Activated naive CD4-positive, alpha-beta T cell treated with anti-CD3 and anti-CD28 coated beads for 36 hours (primary cell): Measurements from ENCODE around the gene KIAA0825. TPM values are rescaled to one million over a fixed set of nuclear protein-coding genes. Genes with fewer than 3 reads are reported as not detected.
"Not testable (repeated sequence)": the region's sequence is repeated elsewhere in the genome, so short reads cannot be mapped to it uniquely, and the experiment has no call there.

Experiments used
- CTCF ChIA-PET: fragments of 350-600 bp; sonication (Branson Sonifier 250); formaldehyde crosslinking; loops from one replicate; lab custom pipeline; 2021; ENCODE audit warnings: antibody characterized with exemption; lab: Charles Lee
- DNase-seq: peaks from one replicate; pipeline ENCODE4 v3.0.0-alpha.2; 2020
- H3K27ac Mint-ChIP-seq: one replicate; pipeline ENCODE4 v1.8.0; 2021; ENCODE audit warnings: mild to moderate bottlenecking, mixed read lengths
- H3K27me3 Mint-ChIP-seq: one replicate; pipeline ENCODE4 v1.8.0; 2021; ENCODE audit warnings: low read depth, mixed read lengths
- H3K36me3 Mint-ChIP-seq: one replicate; pipeline ENCODE4 v1.8.0; 2021; ENCODE audit warnings: low read depth, mixed read lengths
- H3K4me1 Mint-ChIP-seq: one replicate; pipeline ENCODE4 v1.8.0; 2021; ENCODE audit warnings: low read depth, mixed read lengths
- H3K4me3 Mint-ChIP-seq: one replicate; pipeline ENCODE4 v1.8.0; 2021; ENCODE audit warnings: mild to moderate bottlenecking, moderate library complexity, mixed read lengths
- H3K9me3 Mint-ChIP-seq: one replicate; pipeline ENCODE4 v1.8.0; 2021; ENCODE audit warnings: mixed read lengths
- intact Hi-C: fragments of 100-400 bp; cut with micrococcal nuclease; formaldehyde crosslinking; loops from one replicate; pipeline ENCODE4 v1.15.1; 2023
- total RNA-seq, 2 experiments: library from RNA; stranded (reverse); gene quantifications; one replicate each; pipeline ENCODE4 v1.2.3, GENCODE V29; 2021

The KIAA0825 gene
- total RNA-seq, 2 experiments from 2014 or later: 0.07 to 0.24 TPM

DNA sequence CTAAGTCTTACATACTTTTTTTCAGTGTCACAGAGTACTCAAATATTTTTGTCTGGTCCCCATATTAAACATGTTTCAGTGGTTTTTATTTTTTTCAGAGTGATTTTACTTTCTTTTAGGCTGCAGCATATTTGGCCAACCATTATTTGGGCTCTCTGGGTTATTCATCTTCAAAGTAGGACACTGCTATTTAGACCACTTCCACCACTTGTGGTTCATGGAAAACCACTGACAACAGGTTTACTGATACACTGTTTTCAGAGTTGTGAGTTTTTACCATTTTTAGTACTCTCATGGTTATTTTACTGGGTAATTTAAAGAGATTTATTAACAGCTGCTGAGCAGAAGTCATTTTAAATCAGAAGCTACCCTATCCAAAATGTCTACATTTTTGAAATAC, 437.6 kb downstream of the KIAA0825 start:
- CTCF ChIA-PET: no interaction called here
- Mint-ChIP-seq H3K4me3 (no peak overlapping the region), H3K36me3 (no peaks in the 10 kb centered on the region), H3K9me3 (no peaks in the 10 kb centered on the region), H3K27me3 (no peaks in the 10 kb centered on the region), H3K4me1 (no peaks in the 10 kb centered on the region), H3K27ac (no peak overlapping the region)
- intact Hi-C loops: no loop called here
- DNase-seq: no peak

DNA sequence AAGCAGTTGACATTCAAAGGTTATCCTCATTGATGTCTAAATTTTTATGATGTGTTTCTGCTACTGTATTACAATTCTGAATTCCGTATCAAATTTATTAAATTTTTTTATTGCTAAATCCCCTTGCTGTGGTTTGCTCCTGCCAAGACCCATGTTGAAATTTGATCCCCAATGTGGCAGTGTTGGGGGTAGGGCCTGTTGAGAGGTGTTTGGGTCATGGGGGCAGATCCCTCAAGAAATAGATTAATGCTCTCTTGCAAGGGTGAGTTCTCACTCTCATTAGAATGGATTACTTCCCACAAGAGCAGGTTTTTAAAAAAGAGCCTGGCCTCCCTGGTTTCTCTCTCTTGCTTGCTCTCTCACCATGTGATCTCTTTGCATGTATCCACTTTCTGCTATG, 442.5 kb downstream of the KIAA0825 start:
- H3K9me3 Mint-ChIP-seq: peaks cover 2% of the 10 kb centered on the region
- H3K27ac Mint-ChIP-seq: no peak overlapping the region
- CTCF ChIA-PET: no interaction called here
- H3K4me1 Mint-ChIP-seq: no peaks in the 10 kb centered on the region
- DNase-seq: no peak
- no peaks in the 10 kb centered on the region for H3K36me3 Mint-ChIP-seq
- H3K27me3 Mint-ChIP-seq: peaks cover 2% of the 10 kb centered on the region
- intact Hi-C loops: no loop called here
- H3K4me3 Mint-ChIP-seq: no peak overlapping the region

DNA sequence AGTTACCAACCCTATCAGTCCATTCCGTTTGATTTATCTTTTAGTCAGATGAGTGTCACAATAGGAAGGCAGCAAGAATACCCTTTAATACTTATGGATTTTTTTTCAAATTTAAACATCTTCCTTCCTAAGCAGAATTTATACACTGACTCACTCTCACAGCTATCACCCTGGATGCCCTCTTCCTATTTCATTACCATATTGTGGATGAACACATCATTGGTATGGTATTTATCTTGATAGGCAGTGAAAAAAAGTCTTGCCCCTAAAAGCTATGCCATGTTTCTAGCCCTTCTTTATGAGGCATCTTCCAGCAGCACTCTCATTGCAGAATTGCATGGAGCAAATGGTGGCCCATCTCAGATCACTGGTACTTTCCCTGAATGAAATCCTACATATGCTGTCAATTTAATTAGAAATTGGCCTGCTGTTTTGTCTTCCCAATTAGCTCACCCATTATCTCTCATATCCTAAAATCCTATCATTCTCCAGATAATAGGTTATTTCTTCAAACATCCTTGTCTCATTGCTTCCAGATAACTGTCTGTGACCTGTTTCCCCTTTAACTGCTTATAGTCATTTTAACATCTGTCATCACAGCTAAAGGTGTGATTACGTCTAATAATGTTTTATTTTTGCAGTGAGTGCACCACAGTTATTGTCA, 443.5 kb downstream of the KIAA0825 start:
- Mint-ChIP-seq H3K36me3 (no peaks in the 10 kb centered on the region), H3K4me1 (no peaks in the 10 kb centered on the region), H3K27me3 (peaks cover 2% of the 10 kb centered on the region), H3K27ac (no peak overlapping the region), H3K4me3 (no peak overlapping the region), H3K9me3 (peaks cover 2% of the 10 kb centered on the region)
- CTCF ChIA-PET: no interaction called here
- no peak for DNase-seq
- intact Hi-C loops: no loop called here

DNA sequence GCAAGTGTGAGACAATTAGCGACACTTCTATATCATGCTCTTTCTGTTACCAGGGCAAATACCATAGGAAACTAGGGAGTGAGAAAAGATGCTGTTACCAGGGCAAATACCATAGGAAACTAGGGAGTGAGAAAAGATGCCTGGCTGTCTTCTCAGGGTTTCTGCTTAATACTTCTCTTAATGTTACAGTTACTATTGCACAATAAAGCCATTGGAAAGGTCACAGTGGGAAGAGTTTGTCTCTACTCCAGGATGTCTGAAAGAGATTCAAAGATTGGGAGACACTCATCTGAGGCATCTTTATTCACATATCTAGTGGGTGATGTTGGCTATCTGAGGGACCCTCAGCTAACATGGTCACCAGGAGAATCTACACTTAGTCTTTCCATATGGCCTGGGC, 445.3 kb downstream of the KIAA0825 start:
- H3K27ac Mint-ChIP-seq: no peak overlapping the region
- CTCF ChIA-PET: no interaction called here
- peaks cover 2% of the 10 kb centered on the region for H3K27me3 Mint-ChIP-seq
- H3K4me3 Mint-ChIP-seq: no peak overlapping the region
- DNase-seq: no peak
- H3K36me3 Mint-ChIP-seq: no peaks in the 10 kb centered on the region
- intact Hi-C loops: no loop called here
- no peaks in the 10 kb centered on the region for H3K4me1 Mint-ChIP-seq
- peaks cover 2% of the 10 kb centered on the region for H3K9me3 Mint-ChIP-seq

DNA sequence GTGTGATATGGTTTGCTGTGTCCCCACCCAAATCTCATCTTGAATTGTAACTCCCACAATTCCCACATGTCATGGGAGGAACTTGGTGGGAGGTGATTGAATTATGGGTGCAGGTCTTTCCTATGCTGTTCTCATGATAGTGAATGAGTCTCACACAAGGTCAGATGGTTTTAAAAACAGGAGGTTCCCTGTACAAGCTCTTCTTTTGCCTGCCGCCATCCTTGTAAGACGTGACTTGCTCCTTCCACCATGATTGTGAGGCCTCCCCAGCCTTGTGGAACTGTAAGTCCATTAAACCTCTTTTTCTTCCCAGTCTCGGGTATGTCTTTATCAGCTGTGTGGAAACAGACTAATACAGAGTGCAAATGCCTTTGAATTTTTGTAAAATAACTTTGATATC, 447.3 kb downstream of the KIAA0825 start:
- DNase-seq, H3K27ac Mint-ChIP-seq, H3K36me3 Mint-ChIP-seq, H3K9me3 Mint-ChIP-seq, CTCF ChIA-PET, intact Hi-C loops, H3K4me3 Mint-ChIP-seq, H3K4me1 Mint-ChIP-seq, H3K27me3 Mint-ChIP-seq: not testable (repeated sequence)

DNA sequence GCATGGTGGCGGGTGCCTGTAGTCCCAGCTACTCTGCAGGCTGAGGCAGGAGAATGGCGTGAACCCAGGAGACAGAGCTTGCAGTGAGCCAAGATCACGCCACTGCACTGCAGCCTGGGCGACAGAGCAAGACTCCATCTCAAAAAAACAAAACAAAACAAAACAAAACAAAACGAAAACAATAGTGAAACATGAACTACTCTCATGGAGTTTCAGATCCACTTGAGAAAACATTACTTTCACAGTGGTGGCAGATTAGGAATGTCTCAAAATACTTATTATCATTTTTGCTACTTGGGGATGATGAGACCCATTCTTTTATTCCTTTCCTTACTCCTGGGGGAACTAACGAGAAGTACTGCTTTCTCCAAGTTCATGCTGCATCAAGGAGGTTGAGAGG, 448.2 kb downstream of the KIAA0825 start:
- H3K4me3 Mint-ChIP-seq, H3K4me1 Mint-ChIP-seq, CTCF ChIA-PET, DNase-seq, H3K9me3 Mint-ChIP-seq, H3K27me3 Mint-ChIP-seq, intact Hi-C loops, H3K27ac Mint-ChIP-seq, H3K36me3 Mint-ChIP-seq: not testable (repeated sequence)

DNA sequence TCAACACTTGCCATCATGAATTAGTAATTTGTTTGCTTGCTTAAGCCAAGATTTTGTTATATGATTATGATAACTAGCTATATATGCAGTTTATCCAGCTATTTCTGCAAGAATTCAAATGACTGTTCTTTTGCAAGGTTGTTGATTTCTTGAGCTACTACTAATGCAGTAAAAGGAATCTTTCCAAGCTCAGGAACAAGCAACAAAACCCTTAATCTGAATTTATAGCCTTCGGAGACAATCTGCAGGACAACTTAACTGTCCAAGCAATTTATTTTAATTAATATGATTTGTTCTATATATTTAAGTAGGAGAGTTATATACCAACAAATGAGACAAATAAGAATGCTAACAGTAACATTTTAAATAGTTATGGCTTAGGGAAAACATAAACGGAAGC, 450.3 kb downstream of the KIAA0825 start:
- intact Hi-C loops: no loop called here
- Mint-ChIP-seq H3K4me3 (no peak overlapping the region), H3K36me3 (no peaks in the 10 kb centered on the region), H3K27ac (no peak overlapping the region), H3K9me3 (peaks cover 3% of the 10 kb centered on the region), H3K4me1 (no peaks in the 10 kb centered on the region), H3K27me3 (peaks cover 2% of the 10 kb centered on the region)
- no peak for DNase-seq
- CTCF ChIA-PET: no interaction called here

DNA sequence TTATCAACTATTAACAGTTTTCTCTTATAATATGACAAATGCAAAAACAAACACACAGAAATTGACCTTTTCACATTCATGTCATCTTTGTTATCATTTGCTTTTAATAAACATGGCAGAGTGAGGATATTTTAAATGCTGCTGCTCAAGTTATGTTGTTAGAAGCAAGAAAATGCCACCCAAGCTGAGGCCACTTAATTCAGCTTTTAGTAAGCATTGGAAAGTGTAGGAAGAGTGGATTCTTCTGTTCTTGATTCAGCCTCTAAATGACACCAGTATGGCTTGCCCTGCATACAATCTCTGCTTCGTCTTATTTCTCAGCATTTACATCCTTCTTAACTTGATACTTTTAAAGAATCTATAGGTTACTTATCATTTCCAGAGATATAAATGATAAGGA, 456.6 kb downstream of the KIAA0825 start:
- H3K36me3 Mint-ChIP-seq: no peaks in the 10 kb centered on the region
- DNase-seq: no peak

DNA sequence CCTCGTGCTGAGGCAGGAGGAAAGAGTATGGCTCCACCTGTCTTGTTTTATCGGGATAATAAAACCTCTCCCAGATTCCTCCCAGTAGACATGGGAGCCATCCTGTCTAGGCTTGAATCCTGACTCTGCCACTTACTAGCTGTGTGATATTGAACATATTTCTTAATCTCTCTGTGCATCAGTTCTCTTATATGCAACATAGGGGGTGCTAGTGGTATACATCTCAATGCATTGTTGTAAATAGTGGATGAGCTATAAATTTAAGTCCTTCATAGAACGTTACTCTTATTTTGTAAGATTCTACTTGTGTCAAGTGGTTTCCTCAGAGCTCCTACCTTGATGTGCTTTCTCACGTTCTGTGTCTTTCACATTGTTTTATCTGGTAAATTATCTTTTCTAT, 459.3 kb downstream of the KIAA0825 start:
- Mint-ChIP-seq H3K27me3 (peaks cover 2% of the 10 kb centered on the region), H3K4me1 (no peaks in the 10 kb centered on the region), H3K9me3 (no peaks in the 10 kb centered on the region), H3K4me3 (no peak overlapping the region), H3K36me3 (no peaks in the 10 kb centered on the region), H3K27ac (no peak overlapping the region)
- no peak for DNase-seq
- CTCF ChIA-PET: no interaction called here
- intact Hi-C loops: no loop called here

More for the DNA sequence above, 456.6 kb downstream of the KIAA0825 start:
- H3K4me1 Mint-ChIP-seq: no peaks in the 10 kb centered on the region
- intact Hi-C loops: no loop called here
- CTCF ChIA-PET: no interaction called here
- H3K27ac Mint-ChIP-seq: no peak overlapping the region
- H3K27me3 Mint-ChIP-seq: peaks cover 4% of the 10 kb centered on the region
- H3K9me3 Mint-ChIP-seq: peaks cover 2% of the 10 kb centered on the region
- H3K4me3 Mint-ChIP-seq: no peak overlapping the region

DNA sequence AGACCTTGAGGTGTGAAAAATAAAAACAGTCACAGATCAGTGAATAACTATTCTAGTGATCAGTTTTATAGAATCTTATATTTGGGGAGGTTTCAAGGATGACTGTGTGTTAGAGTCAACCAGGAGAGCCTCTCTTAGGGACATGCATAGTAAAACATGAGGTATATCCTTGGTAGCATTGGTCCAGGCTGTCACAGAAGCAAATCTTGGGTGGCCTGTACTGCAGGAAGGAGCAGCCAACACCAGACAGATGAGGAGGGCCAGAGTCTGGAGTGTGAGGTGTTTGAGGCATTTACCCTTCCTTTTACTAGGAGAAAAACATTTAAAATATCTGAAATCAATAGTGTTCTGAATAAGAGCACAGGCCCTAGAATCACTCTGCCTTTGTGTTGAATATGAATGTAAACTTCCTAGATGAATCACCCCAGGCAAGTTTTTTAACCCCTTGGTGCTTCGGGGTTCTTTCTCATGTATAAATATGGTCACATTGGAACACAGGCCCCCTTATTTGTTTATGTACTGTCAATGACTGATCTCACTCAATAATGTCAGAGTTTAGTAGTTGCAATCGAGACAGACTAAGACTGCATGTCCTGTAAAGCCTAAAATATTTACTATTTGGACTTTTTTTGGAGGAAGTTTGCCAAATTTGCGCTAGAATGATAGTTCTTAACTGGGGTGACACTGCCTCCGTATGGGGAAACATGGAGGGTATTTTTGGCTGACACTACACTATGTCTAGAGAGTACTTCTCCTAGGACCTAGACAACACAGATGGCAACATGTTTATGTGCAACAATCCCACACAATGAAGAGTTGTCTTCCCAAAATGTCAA, 460.5 kb downstream of the KIAA0825 start:
- Mint-ChIP-seq H3K4me3 (no peak overlapping the region), H3K4me1 (no peaks in the 10 kb centered on the region), H3K27me3 (peaks cover 2% of the 10 kb centered on the region), H3K27ac (no peak overlapping the region), H3K36me3 (no peaks in the 10 kb centered on the region), H3K9me3 (no peaks in the 10 kb centered on the region)
- DNase-seq: no peak
- intact Hi-C loops: no loop called here
- CTCF ChIA-PET: no interaction called here

DNA sequence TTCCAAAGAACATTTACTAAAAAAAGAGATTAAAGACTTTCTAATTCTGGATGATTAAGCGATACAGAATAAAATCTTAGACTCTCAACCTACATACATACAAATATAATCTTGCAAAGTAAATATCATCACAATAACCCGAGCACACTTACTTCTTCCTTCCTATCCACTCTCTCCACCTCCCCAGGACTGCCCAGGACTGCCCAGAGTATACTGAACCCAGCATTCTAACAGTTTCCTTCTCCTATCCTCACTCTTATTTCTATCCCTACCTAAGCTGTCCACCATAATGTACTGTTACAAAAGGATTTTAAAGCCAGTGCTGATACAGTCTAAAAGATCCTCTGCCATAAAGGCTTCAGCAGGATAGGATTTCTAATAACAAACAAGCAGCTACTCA, 463.7 kb downstream of the KIAA0825 start:
- no peak overlapping the region for H3K4me3 Mint-ChIP-seq
- CTCF ChIA-PET: no interaction called here
- peaks cover 4% of the 10 kb centered on the region for H3K9me3 Mint-ChIP-seq
- H3K36me3 Mint-ChIP-seq: no peaks in the 10 kb centered on the region
- no peaks in the 10 kb centered on the region for H3K27me3 Mint-ChIP-seq
- no peak for DNase-seq
- no peaks in the 10 kb centered on the region for H3K4me1 Mint-ChIP-seq
- intact Hi-C loops: no loop called here
- H3K27ac Mint-ChIP-seq: no peak overlapping the region

DNA sequence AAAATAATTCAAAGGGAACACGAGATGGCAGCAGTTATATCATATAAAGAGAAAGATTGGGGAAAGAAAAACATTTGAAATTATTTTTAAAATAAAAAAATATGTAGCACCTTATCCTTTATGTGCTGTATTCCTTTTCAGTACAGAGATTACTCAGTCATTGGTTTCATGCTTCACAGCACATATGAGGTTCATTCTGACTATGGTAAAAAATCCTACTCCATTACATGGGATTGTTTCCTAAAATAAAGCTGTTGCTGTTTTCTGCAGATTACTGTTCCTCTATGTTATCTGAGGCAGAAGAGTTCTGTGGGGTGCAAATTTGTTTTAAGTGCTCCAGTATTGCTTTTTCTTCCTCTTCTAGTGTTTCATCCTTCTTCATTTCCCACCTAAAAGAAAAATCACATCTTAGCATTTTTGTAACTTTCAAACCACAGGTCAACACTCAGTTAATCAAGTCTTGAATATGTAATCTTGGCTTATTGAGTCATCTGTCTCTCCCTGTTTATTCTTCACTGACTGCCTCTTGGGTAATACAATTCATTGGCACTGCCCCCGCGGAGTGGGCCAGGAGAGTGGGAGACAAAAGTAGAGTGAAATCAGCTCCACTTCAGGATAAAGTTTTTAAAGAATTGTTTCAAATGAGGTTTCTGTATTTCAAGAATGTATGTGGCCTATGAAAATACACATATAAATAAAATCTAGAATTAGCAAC, 464.5 kb downstream of the KIAA0825 start:
- peaks cover 4% of the 10 kb centered on the region for H3K9me3 Mint-ChIP-seq
- no peaks in the 10 kb centered on the region for H3K27me3 Mint-ChIP-seq
- intact Hi-C loops: no loop called here
- DNase-seq: no peak
- H3K4me1 Mint-ChIP-seq: no peaks in the 10 kb centered on the region
- H3K36me3 Mint-ChIP-seq: no peaks in the 10 kb centered on the region
- no peak overlapping the region for H3K27ac Mint-ChIP-seq
- H3K4me3 Mint-ChIP-seq: no peak overlapping the region
- CTCF ChIA-PET: no interaction called here
